ENCODE data around the gene TAF4B. TPM values are rescaled to one million over a fixed set of nuclear protein-coding genes. Genes with fewer than 3 reads are reported as not detected.

The TAF4B gene
- total RNA-seq, 4 donors from 2014 or later, result 6.7 to 28.2 (median 11.9) TPM

- no peaks in the 10 kb centered on the region for H3K9me3 ChIP-seq
- H3K27ac ChIP-seq, result no peak overlapping the region
- no peaks in the 10 kb centered on the region for H3K27me3 ChIP-seq
- H3K4me1 ChIP-seq, result no peaks in the 10 kb centered on the region
- TF ChIP-seq CTCF (IDR thresholded peaks at IDR 0.05) (no peak), POLR2A (IDR thresholded peaks at IDR 0.05) (no peak)
- no peaks in the 10 kb centered on the region for H3K36me3 ChIP-seq
- DNase-seq, result no peak
- no peak overlapping the region for H3K4me3 ChIP-seq
- intact Hi-C loops (cut with DNase I; ENCODE audit: low total_unique reads), result no loop called here
These were observed 182.8 kb downstream of the TAF4B start for GRCh38 chr18:26409091-26409490.

- TF ChIP-seq POLR2A (IDR thresholded peaks at IDR 0.05), result no peak
- TF ChIP-seq CTCF (IDR thresholded peaks at IDR 0.05), result no peak
- H3K9me3 ChIP-seq, result no peaks in the 10 kb centered on the region
- H3K36me3 ChIP-seq, result no peaks in the 10 kb centered on the region
- H3K27me3 ChIP-seq, result no peaks in the 10 kb centered on the region
- DNase-seq, result no peak
- no peaks in the 10 kb centered on the region for H3K4me1 ChIP-seq
- no peak overlapping the region for H3K4me3 ChIP-seq
- H3K27ac ChIP-seq, result no peak overlapping the region
- intact Hi-C loops (cut with DNase I; ENCODE audit: low total_unique reads), result no loop called here
These were observed 188.7 kb downstream of the TAF4B start for GRCh38 chr18:26414901-26415440.

- TF ChIP-seq POLR2A (IDR thresholded peaks at IDR 0.05) (no peak), CTCF (IDR thresholded peaks at IDR 0.05) (no peak)
- Histone ChIP-seq H3K9me3 (no peaks in the 10 kb centered on the region), H3K36me3 (no peaks in the 10 kb centered on the region), H3K4me1 (no peaks in the 10 kb centered on the region), H3K4me3 (no peak overlapping the region), H3K27ac (no peak overlapping the region), H3K27me3 (no peaks in the 10 kb centered on the region)
- intact Hi-C loops (cut with DNase I; ENCODE audit: low total_unique reads), result no loop called here
- DNase-seq, result no peak
These were observed 189.4 kb downstream of the TAF4B start for GRCh38 chr18:26415631-26416030.

- H3K36me3 ChIP-seq, result no peaks in the 10 kb centered on the region
- H3K4me1 ChIP-seq, result no peaks in the 10 kb centered on the region
- H3K27me3 ChIP-seq, result no peaks in the 10 kb centered on the region
- intact Hi-C loops (cut with DNase I; ENCODE audit: low total_unique reads), result no loop called here
- no peak for TF ChIP-seq POLR2A (IDR thresholded peaks at IDR 0.05)
- TF ChIP-seq CTCF (IDR thresholded peaks at IDR 0.05), result no peak
- H3K9me3 ChIP-seq, result no peaks in the 10 kb centered on the region
- no peak overlapping the region for H3K27ac ChIP-seq
- no peak for DNase-seq
- no peak overlapping the region for H3K4me3 ChIP-seq
These were observed 190.5 kb downstream of the TAF4B start for GRCh38 chr18:26416652-26417150.

GRCh38 chr18:26417190-26417589, 190.9 kb downstream of the TAF4B start:
- H3K4me3 ChIP-seq, result no peak overlapping the region
- no peak overlapping the region for H3K27ac ChIP-seq
- H3K36me3 ChIP-seq, result no peaks in the 10 kb centered on the region
- DNase-seq, result no peak
- no peaks in the 10 kb centered on the region for H3K4me1 ChIP-seq
- TF ChIP-seq CTCF (IDR thresholded peaks at IDR 0.05), result no peak
- no peak for TF ChIP-seq POLR2A (IDR thresholded peaks at IDR 0.05)
- no peaks in the 10 kb centered on the region for H3K27me3 ChIP-seq
- no peaks in the 10 kb centered on the region for H3K9me3 ChIP-seq
- intact Hi-C loops (cut with DNase I; ENCODE audit: low total_unique reads), result no loop called here
